ENCODE data around the gene CRMP1. TPM values are rescaled to one million over a fixed set of nuclear protein-coding genes. Genes with fewer than 3 reads are reported as not detected.

The CRMP1 gene
- total and polyA plus RNA-seq, 2 of the 8 experiments (the other 6 are each of a cell fraction or from before 2014, with no cell fraction given) = 120 to 131 TPM

DNA sequence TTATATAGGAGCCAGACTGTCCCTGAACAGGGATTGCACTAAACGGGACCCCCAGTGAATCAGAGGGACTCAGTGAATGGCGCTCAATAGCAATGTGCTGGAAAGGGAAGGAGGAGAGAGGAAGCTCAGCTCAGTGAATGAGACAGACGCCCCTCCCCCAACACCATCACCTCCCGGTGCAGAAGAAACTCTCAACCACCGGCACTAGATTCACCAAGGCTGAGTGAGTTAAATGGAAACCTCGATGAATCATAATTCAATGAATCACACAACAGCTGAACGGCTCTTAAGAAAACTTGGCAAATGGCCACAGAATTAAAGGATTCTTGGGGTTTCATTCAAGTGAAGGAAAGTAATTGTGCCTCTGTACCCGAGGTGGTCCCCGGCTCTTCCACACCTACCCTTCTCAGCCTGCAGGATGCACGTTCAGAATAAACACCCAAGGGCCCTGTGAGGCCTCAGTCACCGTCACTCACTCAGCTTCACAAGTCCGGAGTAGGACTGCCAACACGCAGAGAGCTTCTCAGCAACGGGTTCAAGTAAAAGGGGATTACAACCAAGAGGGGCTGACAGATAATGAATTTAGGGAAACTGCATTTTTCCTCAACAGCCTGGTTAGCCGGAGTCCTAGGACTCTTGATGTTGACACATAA lies 29.3 kb downstream of the CRMP1 start:
- Histone ChIP-seq H3K4ac (replicated peaks; ENCODE audit: insufficient read length, low read depth, low read length) (no peak overlapping the region), H2BK5ac (ENCODE audit: low read depth, low read length) (no peak overlapping the region), H4K5ac (ENCODE audit: insufficient read length, low read depth, low read length) (no peak overlapping the region), H2AK5ac (ENCODE audit: low read depth, low read length) (no peak overlapping the region), H4K8ac (ENCODE audit: extremely low read depth, insufficient read depth, low read length) (no peak overlapping the region), H3K23me2 (ENCODE audit: low read depth, low read length) (no peaks in the 10 kb centered on the region), H3K56ac (replicated peaks; ENCODE audit: insufficient read length, low read depth, low read length) (no peak overlapping the region), H2BK15ac (ENCODE audit: low read length) (no peak overlapping the region), H3K79me2 (ENCODE audit: control insufficient read depth in 1 of 2, insufficient read depth in 2 of 2, low read length in 2 of 2) (peaks cover 0 to 10% of the 10 kb centered on the region in 2 experiments; a peak in 2 of 4 replicates), H2BK20ac (ENCODE audit: low read length) (no peak overlapping the region), H3K9ac (replicated peaks in 1 of 4; ENCODE audit: extremely low read depth in 1 of 4, low read depth in 3 of 4, low read length in 3 of 4) (no peak overlapping the region; a peak in 1 of 7 replicates), H2AFZ (ENCODE audit: low read length) (no peak overlapping the region), H3K14ac (ENCODE audit: insufficient read length) (no peak overlapping the region), H3K4me3 (ENCODE audit: extremely low read depth in 1 of 4, insufficient read depth in 2 of 4, low read depth in 3 of 4, low read length in 4 of 4) (no peak overlapping the region), H3K27me3 (replicated peaks in 1 of 4; ENCODE audit: control insufficient read depth in 3 of 4, extremely low read depth in 1 of 4, insufficient read depth in 3 of 4, low read length in 3 of 4) (no peaks in the 10 kb centered on the region), H2BK120ac (replicated peaks; ENCODE audit: low read depth, low read length) (no peak overlapping the region), H4K20me1 (replicated peaks in 1 of 2; ENCODE audit: control insufficient read depth in 1 of 2, insufficient read depth in 2 of 2, low read length in 2 of 2) (peaks cover 9 to 28% of the 10 kb centered on the region in 2 experiments), H2BK12ac (ENCODE audit: low read depth, low read length) (no peak overlapping the region), H3K4me1 (replicated peaks in 1 of 4; ENCODE audit: control insufficient read depth in 3 of 4, insufficient read depth in 4 of 4, low read length in 3 of 4) (peaks cover 0 to 9% (median 3%) of the 10 kb centered on the region in 4 experiments; a peak in 3 of 7 replicates), H4K91ac (replicated peaks; ENCODE audit: insufficient read length, low read length) (no peak overlapping the region), H3K79me1 (ENCODE audit: low read depth, low read length) (peaks cover 20% of the 10 kb centered on the region), H3K18ac (ENCODE audit: extremely low read depth, low read length) (no peak overlapping the region), H3K4me2 (ENCODE audit: insufficient read depth in 1 of 2, low read depth in 2 of 2, low read length in 2 of 2) (no peak overlapping the region; a peak in 1 of 4 replicates), H3K36me3 (ENCODE audit: control insufficient read depth in 2 of 4, insufficient read depth in 4 of 4, low read length in 3 of 4) (peaks cover 7 to 26% (median 20%) of the 10 kb centered on the region in 4 experiments; a peak in 7 of 8 replicates), H3K9me3 (ENCODE audit: insufficient read depth in 2 of 2, low read depth in 1 of 2, low read length in 1 of 2) (no peaks in the 10 kb centered on the region), H3K27ac (ENCODE audit: low read depth, low read length) (no peak overlapping the region), H3K23ac (ENCODE audit: insufficient read length) (no peak overlapping the region)
- no peak for DNase-seq (ENCODE audit: low read depth in 1 of 2, low spot score in 2 of 2)
- CTCF ChIA-PET (ENCODE audit: partially characterized antibody) = interaction anchor here (1.0 to 1.2 kb wide), 5 partner anchors 13 to 486 kb away, joined by 3 to 5 read pairs (median 4); no protein-coding TSS in a partner anchor
- POLR2A ChIA-PET (ENCODE audit: partially characterized antibody) = interaction anchor here (0.6 to 1.6 kb wide), 3 partner anchors 9 to 484 kb away, joined by 3 to 4 read pairs (median 3); no protein-coding TSS in a partner anchor
- FAIRE-seq = no peak
- 86% methylated on average over 15 of the region's 15 CpGs; no CpG with 5 or more reads in 1 of the 2 experiments for WGBS, 2 experiments (ENCODE audit: extremely low coverage in 1 of 2, insufficient coverage in 1 of 2, insufficient read length in 1 of 2, insufficient replicate concordance in 2 of 2, low coverage in 1 of 2, low lambda C conversion rate in 2 of 2, missing lambda C conversion rate in 1 of 2)
- TF ChIP-seq ASH2L (IDR thresholded peaks at IDR 0.05; ENCODE audit: low read length) = no peak
- TF ChIP-seq SP2 (IDR thresholded peaks at IDR 0.05; ENCODE audit: low read length) = no peak
- no peak for TF ChIP-seq RBBP5 (IDR thresholded peaks at IDR 0.05; ENCODE audit: borderline replicate concordance, low read depth, low read length)
- TF ChIP-seq BRCA1 (IDR thresholded peaks at IDR 0.05; ENCODE audit: low read depth, low read length) = no peak
- TF ChIP-seq SUZ12 (IDR thresholded peaks at IDR 0.05; ENCODE audit: low read length) = no peak
- no peak for TF ChIP-seq SP4 (IDR thresholded peaks at IDR 0.05; ENCODE audit: low read length)
- no peak for TF ChIP-seq CTCF (IDR thresholded peaks at IDR 0.05; ENCODE audit: control extremely low read depth in 1 of 3, insufficient read depth in 1 of 3, low read depth in 1 of 3, low read length in 3 of 3)
- no peak for TF ChIP-seq TEAD4 (IDR thresholded peaks at IDR 0.05; ENCODE audit: low read depth, low read length)
- no peak for TF ChIP-seq SP1 (IDR thresholded peaks at IDR 0.05; ENCODE audit: low read depth, low read length)
- no peak for TF ChIP-seq SAP30 (IDR thresholded peaks at IDR 0.05; ENCODE audit: insufficient read depth, insufficient replicate concordance, low read length)

Data from H1 (cell line).